ENCODE results near the gene TSPAN9. TPM values are rescaled to one million over a fixed set of nuclear protein-coding genes. Genes with fewer than 3 reads are reported as not detected.

The TSPAN9 gene
- total RNA-seq, 1 experiment from 2014 or later: 13.2 TPM

GRCh38 chr12:3125674-3126073 is 48.5 kb downstream of the TSPAN9 start:
- H3K4me1 ChIP-seq (ENCODE audit: control insufficient read depth in 1 of 2, insufficient read depth in 2 of 2, low read length in 2 of 2): no peaks in the 10 kb centered on the region
- H3K9me3 ChIP-seq (ENCODE audit: control insufficient read depth in 1 of 2, insufficient read depth in 1 of 2, low read depth in 1 of 2, low read length in 2 of 2): peaks cover 0 to 3% of the 10 kb centered on the region in 2 experiments; a peak in 1 of 4 replicates
- no peak overlapping the region for H3K4me2 ChIP-seq (ENCODE audit: low read length)
- no peaks in the 10 kb centered on the region for H3K27me3 ChIP-seq (ENCODE audit: insufficient read depth, low read length)
- POLR2A ChIA-PET: no interaction called here
- BruUV-seq (replicated peaks): no TSS peak
- no peak overlapping the region for H2AFZ ChIP-seq (ENCODE audit: low read depth, low read length, poor library complexity, severe bottlenecking)
- H3K36me3 ChIP-seq (ENCODE audit: control insufficient read depth in 1 of 2, insufficient read depth in 2 of 2, low read length in 2 of 2): no peaks in the 10 kb centered on the region
- CTCF ChIA-PET: no interaction called here
- DNase-seq (ENCODE audit: low read depth, low spot score) (no peak), ATAC-seq (no peak)
- RAD21 ChIA-PET (ENCODE audit: low non-redundant PET in 1 of 2, low total read pairs in 2 of 2, uncharacterized antibody in 2 of 2, unreplicated experiment in 2 of 2): no interaction called here
- H3K27ac ChIP-seq (ENCODE audit: low read depth, low read length): no peak overlapping the region
- H3K9me2 ChIP-seq (ENCODE audit: insufficient read depth): no peaks in the 10 kb centered on the region
- H4K20me1 ChIP-seq (ENCODE audit: insufficient read depth): no peaks in the 10 kb centered on the region
- intact Hi-C loops (cut with micrococcal nuclease): no loop called here
- no peaks in the 10 kb centered on the region for H3K79me2 ChIP-seq (ENCODE audit: insufficient read depth, low read length)
- H3K4me3 ChIP-seq (replicated peaks in 1 of 2; ENCODE audit: low read depth in 1 of 2, low read length in 2 of 2): no peak overlapping the region
- no peak overlapping the region for H3K9ac ChIP-seq (ENCODE audit: low read length)
- TF ChIP-seq POLR2AphosphoS5 (IDR thresholded peaks at IDR 0.05; ENCODE audit: low read depth, low read length) (no peak), ELF1 (IDR thresholded peaks at IDR 0.05; ENCODE audit: borderline replicate concordance, low read depth) (no peak), EGR1 (IDR thresholded peaks at IDR 0.05; ENCODE audit: low read depth) (no peak), ZFX (IDR thresholded peaks at IDR 0.05) (no peak), CBX3 (IDR thresholded peaks at IDR 0.05; ENCODE audit: low read depth) (no peak), POLR2A (IDR thresholded peaks at IDR 0.05; ENCODE audit: borderline replicate concordance, extremely low read depth, insufficient read depth, insufficient read length) (no peak), CTCF (IDR thresholded peaks at IDR 0.05 in 2 of 3, conservative IDR thresholded peaks at IDR 0.05 in 1 of 3; ENCODE audit: borderline replicate concordance in 1 of 3, insufficient read depth in 1 of 3, low read depth in 2 of 3, low read length in 2 of 3) (no peak), FOSL1 (IDR thresholded peaks at IDR 0.05; ENCODE audit: low read depth) (no peak), EZH2 (IDR thresholded peaks at IDR 0.05) (no peak), RAD21 (IDR thresholded peaks at IDR 0.05; ENCODE audit: low read depth) (no peak), REST (IDR thresholded peaks at IDR 0.05; ENCODE audit: low read depth) (no peak), ATF3 (IDR thresholded peaks at IDR 0.05) (no peak), ZBTB33 (IDR thresholded peaks at IDR 0.05; ENCODE audit: extremely low read depth, insufficient replicate concordance, low read length) (no peak), ZNF274 (IDR thresholded peaks at IDR 0.05; ENCODE audit: low read depth, low read length) (no peak), JUND (IDR thresholded peaks at IDR 0.05) (no peak), EZH2phosphoT487 (IDR thresholded peaks at IDR 0.05; ENCODE audit: borderline replicate concordance) (no peak), TCF7L2 (IDR thresholded peaks at IDR 0.05; ENCODE audit: borderline replicate concordance, extremely low read depth, insufficient read depth, insufficient read length) (no peak), SP1 (IDR thresholded peaks at IDR 0.05; ENCODE audit: low read depth) (no peak), MAX (IDR thresholded peaks at IDR 0.05) (no peak), CEBPB (IDR thresholded peaks at IDR 0.05; ENCODE audit: low read depth) (no peak)

Measured in HCT116 (cell line).